SU-DHL-6 (cell line): ENCODE measurements around the gene APBB2.

Source experiments
- H2AFZ ChIP-seq: fragments of 200-600 bp; sonication (generic); 2 replicates; pipeline ENCODE4 v1.6.1; 2014; ENCODE audit warnings: low read depth, mild to moderate bottlenecking, moderate library complexity, mixed read lengths, antibody characterized with exemption, low read length; ENCODE audit not compliant: severe bottlenecking
- H3F3A ChIP-seq: fragments of 200-600 bp; shearing (Covaris generic); 2 replicates; pipeline ENCODE4 v1.6.0; 2016; ENCODE audit warnings: antibody characterized with exemption, mild to moderate bottlenecking; ENCODE audit not compliant: insufficient read depth
- H3K27ac ChIP-seq: fragments of 200-600 bp; sonication (generic); 2 replicates; pipeline ENCODE4 v1.5.1; 2016; ENCODE audit warnings: low read depth, mild to moderate bottlenecking, low read length, moderate library complexity, mixed read lengths
- H3K27me3 ChIP-seq: fragments of 200-600 bp; sonication (generic), shearing (Covaris generic); 2 replicates; pipeline ENCODE4 v1.6.0; 2014; ENCODE audit warnings: mild to moderate bottlenecking, low read length
- H3K36me3 ChIP-seq: fragments of 200-600 bp; sonication (generic); 2 replicates; pipeline ENCODE4 v1.6.1; 2014; ENCODE audit warnings: mild to moderate bottlenecking, low read length, mixed read lengths
- H3K4me2 ChIP-seq: fragments of 300-600, 200-600 bp; shearing (Covaris generic), sonication (generic); 2 replicates; pipeline ENCODE4 v1.6.0; 2014; ENCODE audit warnings: low read length, low read depth, mild to moderate bottlenecking; ENCODE audit not compliant: poor library complexity, severe bottlenecking
- H3K4me3 ChIP-seq: fragments of 200-600 bp; sonication (generic); 2 replicates; pipeline ENCODE4 v1.5.1; 2014; ENCODE audit warnings: antibody characterized with exemption, low read length, mild to moderate bottlenecking, mixed read lengths; ENCODE audit not compliant: insufficient read depth, poor library complexity, severe bottlenecking
- H3K79me2 ChIP-seq: fragments of 200-600 bp; sonication (generic); 2 replicates; pipeline ENCODE4 v1.6.1; 2014; ENCODE audit warnings: mild to moderate bottlenecking, low read length, moderate library complexity; ENCODE audit not compliant: insufficient read depth
- H3K9ac ChIP-seq: fragments of 200-600 bp; sonication (generic); 2 replicates; pipeline ENCODE4 v1.7.0; 2014; ENCODE audit warnings: mild to moderate bottlenecking, low read length
- H3K9me2 ChIP-seq: fragments of 200-600 bp; sonication (generic); replicated peaks from 2 replicates; pipeline ENCODE4 v1.6.1; 2014; ENCODE audit warnings: low read length; ENCODE audit not compliant: insufficient read depth
- H3K9me3 ChIP-seq: fragments of 200-600 bp; sonication (generic); 2 replicates; pipeline ENCODE4 v1.6.1; 2014; ENCODE audit warnings: low read length, mixed read lengths; ENCODE audit not compliant: insufficient read depth
- H4K20me1 ChIP-seq: fragments of 200-600 bp; sonication (generic); 2 replicates; pipeline ENCODE4 v1.6.1; 2014; ENCODE audit warnings: low read depth, mild to moderate bottlenecking, antibody characterized with exemption, low read length, moderate library complexity, mixed read lengths
- CTCF ChIP-seq: fragments of 200-600 bp; sonication (generic); IDR thresholded peaks from one replicate; pipeline ENCODE4 v1.5.1; 2017; ENCODE audit warnings: antibody characterized with exemption, mild to moderate bottlenecking, low read length, moderate library complexity; ENCODE audit not compliant: insufficient read depth, poor library complexity, severe bottlenecking
- EZH2phosphoT487 ChIP-seq: fragments of 200-600 bp; sonication (generic), shearing (Covaris generic); conservative IDR thresholded peaks from 2 replicates; pipeline ENCODE4 v1.6.1; 2018; ENCODE audit warnings: mild to moderate bottlenecking, antibody characterized with exemption, low read length, moderate library complexity, mixed read lengths

APBB2 gene

DNA sequence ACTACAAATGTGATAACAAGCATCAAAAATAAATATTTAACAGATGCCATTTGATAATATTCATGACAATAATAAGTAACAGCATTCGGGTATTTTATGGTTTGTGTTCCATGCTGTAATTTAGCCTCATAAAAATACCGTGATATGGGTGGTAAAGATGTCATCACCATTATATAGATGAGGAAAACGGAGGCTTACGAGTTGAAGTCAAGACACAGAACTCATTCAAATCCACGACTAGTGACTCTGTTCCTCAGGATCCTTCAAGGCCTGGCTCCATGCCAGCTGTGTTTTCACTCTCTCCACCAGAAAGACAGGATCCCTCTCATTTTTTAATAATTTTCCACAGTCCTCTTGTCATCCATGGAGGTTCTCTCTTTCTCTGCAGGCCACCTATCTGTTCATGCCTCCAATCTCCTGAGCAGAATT lies 94.5 kb downstream of the APBB2 start:
- H3K4me2 ChIP-seq = no peak overlapping the region
- H4K20me1 ChIP-seq = no peaks in the 10 kb centered on the region
- no peak overlapping the region for H3K27ac ChIP-seq
- TF ChIP-seq CTCF = no peak
- TF ChIP-seq EZH2phosphoT487 = no peak
- H3K79me2 ChIP-seq = 0 out of 2 replicates have a peak, but pooled peaks cover 7% of the 10 kb centered on the region
- no peak overlapping the region for H3K4me3 ChIP-seq
- no peak overlapping the region for H2AFZ ChIP-seq
- H3K36me3 ChIP-seq = no peaks in the 10 kb centered on the region
- H3K27me3 ChIP-seq = no peaks in the 10 kb centered on the region
- no peaks in the 10 kb centered on the region for H3K9me3 ChIP-seq
- H3K9ac ChIP-seq = no peak overlapping the region
- no peaks in the 10 kb centered on the region for H3F3A ChIP-seq
- no peaks in the 10 kb centered on the region for H3K9me2 ChIP-seq

GRCh38 chr4:41111791-41112190 lies 102.6 kb downstream of the APBB2 start:
- Histone ChIP-seq H2AFZ (no peak overlapping the region), H3K4me2 (no peak overlapping the region), H4K20me1 (no peaks in the 10 kb centered on the region), H3K9ac (no peak overlapping the region), H3K4me3 (no peak overlapping the region), H3F3A (no peaks in the 10 kb centered on the region), H3K79me2 (peaks cover 16% of the 10 kb centered on the region), H3K27me3 (no peaks in the 10 kb centered on the region), H3K36me3 (no peaks in the 10 kb centered on the region), H3K27ac (no peak overlapping the region), H3K9me2 (no peaks in the 10 kb centered on the region), H3K9me3 (no peaks in the 10 kb centered on the region)
- TF ChIP-seq CTCF = no peak
- no peak for TF ChIP-seq EZH2phosphoT487

DNA sequence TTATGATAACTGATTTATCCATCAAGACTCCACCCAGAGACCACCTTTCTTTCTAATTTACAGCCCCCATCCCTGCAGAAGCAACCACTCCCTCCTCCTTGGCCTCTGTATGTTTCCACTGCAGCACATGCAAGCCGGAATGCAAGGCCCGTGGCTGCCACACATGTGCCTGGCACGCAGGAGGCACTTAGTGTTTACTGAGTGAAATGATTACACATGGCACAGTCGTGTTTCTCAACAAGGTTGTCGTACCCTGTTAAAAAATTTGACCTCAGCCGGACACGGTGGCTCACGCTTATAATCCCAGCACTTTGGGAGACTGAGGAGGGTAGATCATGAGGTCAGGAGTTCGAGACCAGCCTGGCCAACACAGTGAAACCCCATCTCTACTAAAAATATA lies 104.3 kb downstream of the APBB2 start:
- H3K4me3 ChIP-seq = no peak overlapping the region
- no peaks in the 10 kb centered on the region for H3F3A ChIP-seq
- peaks cover 17% of the 10 kb centered on the region for H3K79me2 ChIP-seq
- H4K20me1 ChIP-seq = no peaks in the 10 kb centered on the region
- H3K4me2 ChIP-seq = no peak overlapping the region
- no peak for TF ChIP-seq CTCF
- TF ChIP-seq EZH2phosphoT487 = no peak
- no peak overlapping the region for H2AFZ ChIP-seq
- no peaks in the 10 kb centered on the region for H3K9me3 ChIP-seq
- H3K27me3 ChIP-seq = no peaks in the 10 kb centered on the region
- H3K9me2 ChIP-seq = no peaks in the 10 kb centered on the region
- no peaks in the 10 kb centered on the region for H3K36me3 ChIP-seq
- no peak overlapping the region for H3K27ac ChIP-seq
- H3K9ac ChIP-seq = no peak overlapping the region
